NB4 (cell line): ENCODE data around the gene TYK2.

Source experiments
- MAX ChIP-seq: IDR thresholded peaks from 2 replicates; pipeline ENCODE4 v1.6.1; 2011; ENCODE audit warnings: low read depth, low read length
- MYC ChIP-seq: IDR thresholded peaks from 2 replicates; pipeline ENCODE4 v1.6.1; 2011; ENCODE audit warnings: low read depth, low read length
- POLR2A ChIP-seq: IDR thresholded peaks from 2 replicates; pipeline ENCODE4 v1.6.1; 2011; ENCODE audit warnings: mild to moderate bottlenecking; ENCODE audit not compliant: insufficient read length; ENCODE audit errors: extremely low read depth
- TF ChIP-seq, protein P1 (sequence below): IDR thresholded peaks from one replicate; pipeline ENCODE4 v1.5.1; 2012; ENCODE audit warnings: low read depth, low read length

DNA sequence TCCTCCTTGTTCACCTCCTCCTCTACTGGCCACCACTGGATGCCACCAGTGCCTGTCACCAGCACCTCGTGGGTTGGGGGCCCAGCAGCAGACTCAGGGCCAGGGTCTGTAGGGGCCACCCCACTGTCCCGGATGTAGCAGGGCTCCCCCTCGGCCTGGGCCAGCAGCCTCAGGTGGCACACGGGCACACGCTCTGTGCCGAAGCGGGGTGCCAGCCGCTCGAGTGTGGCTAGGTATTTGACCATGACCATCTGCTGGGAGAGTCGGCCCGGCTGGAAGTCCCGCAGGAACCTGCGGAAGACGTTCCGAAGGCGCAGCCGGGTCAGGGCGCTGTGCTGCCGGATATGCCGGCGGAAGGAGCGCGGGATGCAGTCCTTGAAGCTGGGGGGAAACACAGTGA, 14.9 kb downstream of the TYK2 start:
- TF ChIP-seq, protein P1, sequence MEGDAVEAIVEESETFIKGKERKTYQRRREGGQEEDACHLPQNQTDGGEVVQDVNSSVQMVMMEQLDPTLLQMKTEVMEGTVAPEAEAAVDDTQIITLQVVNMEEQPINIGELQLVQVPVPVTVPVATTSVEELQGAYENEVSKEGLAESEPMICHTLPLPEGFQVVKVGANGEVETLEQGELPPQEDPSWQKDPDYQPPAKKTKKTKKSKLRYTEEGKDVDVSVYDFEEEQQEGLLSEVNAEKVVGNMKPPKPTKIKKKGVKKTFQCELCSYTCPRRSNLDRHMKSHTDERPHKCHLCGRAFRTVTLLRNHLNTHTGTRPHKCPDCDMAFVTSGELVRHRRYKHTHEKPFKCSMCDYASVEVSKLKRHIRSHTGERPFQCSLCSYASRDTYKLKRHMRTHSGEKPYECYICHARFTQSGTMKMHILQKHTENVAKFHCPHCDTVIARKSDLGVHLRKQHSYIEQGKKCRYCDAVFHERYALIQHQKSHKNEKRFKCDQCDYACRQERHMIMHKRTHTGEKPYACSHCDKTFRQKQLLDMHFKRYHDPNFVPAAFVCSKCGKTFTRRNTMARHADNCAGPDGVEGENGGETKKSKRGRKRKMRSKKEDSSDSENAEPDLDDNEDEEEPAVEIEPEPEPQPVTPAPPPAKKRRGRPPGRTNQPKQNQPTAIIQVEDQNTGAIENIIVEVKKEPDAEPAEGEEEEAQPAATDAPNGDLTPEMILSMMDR = no peak
- TF ChIP-seq POLR2A (no peak), MYC (no peak), MAX (no peak)
